ENCODE results near the gene TCF4.

The TCF4 gene

DNA sequence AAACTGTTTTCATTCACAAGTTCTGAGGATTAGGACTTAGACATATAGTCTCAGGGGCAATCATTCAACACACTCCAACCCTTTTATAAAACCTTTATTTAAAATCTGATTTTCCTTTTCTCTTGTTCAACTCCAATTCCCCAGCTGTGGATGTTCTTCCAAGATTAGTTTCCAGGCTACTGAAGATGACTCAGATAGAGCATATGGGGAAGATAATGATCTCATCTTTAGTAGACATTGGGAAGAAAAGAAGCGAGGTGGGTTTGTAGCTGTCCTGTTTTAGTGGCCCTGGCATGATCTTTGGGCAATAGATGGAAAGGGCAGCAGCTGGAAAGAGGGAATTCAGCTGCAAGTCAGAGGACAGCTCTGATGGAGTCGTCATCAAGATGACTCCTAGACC is 381.1 kb downstream of the TCF4 start:
- no peak overlapping the region for H3K27ac ChIP-seq
- H3K9me3 ChIP-seq (ENCODE audit: low read depth, low read length): no peaks in the 10 kb centered on the region
- no peaks in the 10 kb centered on the region for H3K36me3 ChIP-seq (ENCODE audit: insufficient read depth, low read length)
- TF ChIP-seq EZH2 (IDR thresholded peaks at IDR 0.05): no peak
- TF ChIP-seq FOXP2 (optimal IDR thresholded peaks at IDR 0.05; ENCODE audit: control extremely low read depth, extremely low read length, insufficient read depth): no peak
- no peak for TF ChIP-seq POLR2AphosphoS5 (IDR thresholded peaks at IDR 0.05; ENCODE audit: borderline replicate concordance, low read depth, low read length)
- no peak for DNase-seq (ENCODE audit: low read depth, low spot score)
- H3K4me3 ChIP-seq: no peak overlapping the region
- no peak overlapping the region for H3K9ac ChIP-seq (ENCODE audit: insufficient read length)

DNA sequence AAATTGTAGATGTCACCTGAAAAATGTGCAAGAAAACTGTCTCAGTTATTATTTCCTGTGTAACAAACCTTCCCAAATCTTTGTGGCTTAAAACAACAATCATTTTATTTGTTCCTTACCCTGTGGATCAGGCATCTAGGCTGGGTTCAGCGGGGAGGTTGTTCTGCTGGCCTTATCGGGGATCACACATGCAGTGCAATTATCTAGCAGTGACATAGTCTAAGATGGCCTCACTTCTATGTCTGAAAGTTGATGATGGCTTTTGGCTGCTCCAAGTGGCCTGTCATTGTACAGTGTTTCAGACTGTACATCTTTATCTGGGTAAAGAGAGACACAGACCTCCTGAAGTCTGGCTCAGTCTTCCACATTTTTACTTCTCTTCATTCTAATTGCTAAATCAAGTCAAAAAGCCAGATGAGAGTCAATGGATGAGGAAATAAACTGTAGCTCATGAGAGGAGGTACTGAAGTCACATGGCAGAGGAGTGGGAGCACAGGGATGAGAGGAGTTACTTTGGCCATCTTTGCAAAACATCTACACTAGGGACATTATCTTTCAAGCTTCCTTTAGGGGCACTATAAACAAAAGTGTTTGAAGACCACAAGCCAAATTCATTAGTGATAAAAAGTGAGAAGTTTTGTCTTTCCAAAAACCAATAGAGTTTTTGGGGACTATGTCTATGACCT is 385.6 kb downstream of the TCF4 start:
- DNase-seq (ENCODE audit: low read depth, low spot score): no peak
- TF ChIP-seq FOXP2 (optimal IDR thresholded peaks at IDR 0.05; ENCODE audit: control extremely low read depth, extremely low read length, insufficient read depth): no peak
- TF ChIP-seq EZH2 (IDR thresholded peaks at IDR 0.05): no peak
- no peak for TF ChIP-seq POLR2AphosphoS5 (IDR thresholded peaks at IDR 0.05; ENCODE audit: borderline replicate concordance, low read depth, low read length)
- no peaks in the 10 kb centered on the region for H3K9me3 ChIP-seq (ENCODE audit: low read depth, low read length)
- no peak overlapping the region for H3K9ac ChIP-seq (ENCODE audit: insufficient read length)
- no peak overlapping the region for H3K4me3 ChIP-seq
- no peak overlapping the region for H3K27ac ChIP-seq
- no peaks in the 10 kb centered on the region for H3K36me3 ChIP-seq (ENCODE audit: insufficient read depth, low read length)

DNA sequence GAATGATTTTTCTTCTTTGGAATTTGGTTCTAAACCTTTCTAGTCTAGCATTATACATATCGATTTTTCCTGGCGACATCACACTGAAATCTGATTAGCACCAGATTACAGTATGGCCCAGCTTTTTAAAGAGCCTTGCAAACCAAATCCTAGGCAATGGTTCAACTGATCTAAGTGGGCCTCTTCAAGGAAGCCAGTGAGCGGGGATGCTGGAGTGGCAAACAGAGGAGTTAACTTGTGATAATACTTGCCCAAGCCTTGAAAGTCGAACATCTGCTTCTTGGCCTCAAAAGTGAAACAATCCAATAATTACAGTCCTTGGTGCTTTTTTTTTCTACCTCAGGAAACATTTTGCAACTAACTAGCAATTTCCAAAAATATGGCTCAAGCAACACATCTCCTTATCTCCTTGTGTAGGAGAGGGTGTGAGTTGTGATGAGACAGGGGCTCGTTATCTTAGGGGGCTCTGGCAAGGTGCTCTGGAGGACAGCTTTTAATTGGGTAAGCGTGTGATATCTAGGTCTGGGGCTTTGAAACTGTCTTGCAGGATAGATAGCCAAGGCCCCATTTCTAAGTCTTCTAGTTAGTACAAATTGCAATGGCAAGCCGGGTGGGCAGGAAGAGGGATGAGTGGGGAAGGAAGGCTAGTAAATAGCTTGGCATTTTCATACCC is 388.6 kb downstream of the TCF4 start:
- TF ChIP-seq FOXP2 (optimal IDR thresholded peaks at IDR 0.05; ENCODE audit: control extremely low read depth, extremely low read length, insufficient read depth) (no peak), POLR2AphosphoS5 (IDR thresholded peaks at IDR 0.05; ENCODE audit: borderline replicate concordance, low read depth, low read length) (no peak), EZH2 (IDR thresholded peaks at IDR 0.05) (no peak)
- no peak for DNase-seq (ENCODE audit: low read depth, low spot score)
- Histone ChIP-seq H3K4me3 (no peak overlapping the region), H3K27ac (no peak overlapping the region), H3K9ac (ENCODE audit: insufficient read length) (no peak overlapping the region), H3K36me3 (ENCODE audit: insufficient read depth, low read length) (no peaks in the 10 kb centered on the region), H3K9me3 (ENCODE audit: low read depth, low read length) (no peaks in the 10 kb centered on the region)

DNA sequence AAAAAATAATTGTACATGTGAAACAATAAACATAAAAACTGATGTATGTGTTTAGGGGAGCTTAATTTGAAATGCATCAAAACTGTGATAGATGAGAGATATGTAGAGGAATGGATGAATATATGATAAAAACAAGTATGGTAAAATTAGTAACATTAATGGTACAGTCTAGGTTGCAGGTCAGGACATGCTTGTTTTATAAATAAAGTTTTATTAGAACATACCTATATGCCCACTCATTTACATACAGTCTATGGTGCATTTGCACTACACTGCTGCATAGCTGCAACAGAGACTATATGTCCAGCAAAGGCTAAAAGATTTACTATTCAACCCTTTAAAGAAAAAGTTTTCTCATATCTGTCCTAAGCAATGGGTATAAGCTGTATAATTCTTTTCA is 392.1 kb downstream of the TCF4 start:
- DNase-seq (ENCODE audit: low read depth, low spot score): no peak
- TF ChIP-seq FOXP2 (optimal IDR thresholded peaks at IDR 0.05; ENCODE audit: control extremely low read depth, extremely low read length, insufficient read depth) (no peak), EZH2 (IDR thresholded peaks at IDR 0.05) (no peak), POLR2AphosphoS5 (IDR thresholded peaks at IDR 0.05; ENCODE audit: borderline replicate concordance, low read depth, low read length) (no peak)
- Histone ChIP-seq H3K4me3 (no peak overlapping the region), H3K36me3 (ENCODE audit: insufficient read depth, low read length) (no peaks in the 10 kb centered on the region), H3K9ac (ENCODE audit: insufficient read length) (no peak overlapping the region), H3K9me3 (ENCODE audit: low read depth, low read length) (no peaks in the 10 kb centered on the region), H3K27ac (no peak overlapping the region)

DNA sequence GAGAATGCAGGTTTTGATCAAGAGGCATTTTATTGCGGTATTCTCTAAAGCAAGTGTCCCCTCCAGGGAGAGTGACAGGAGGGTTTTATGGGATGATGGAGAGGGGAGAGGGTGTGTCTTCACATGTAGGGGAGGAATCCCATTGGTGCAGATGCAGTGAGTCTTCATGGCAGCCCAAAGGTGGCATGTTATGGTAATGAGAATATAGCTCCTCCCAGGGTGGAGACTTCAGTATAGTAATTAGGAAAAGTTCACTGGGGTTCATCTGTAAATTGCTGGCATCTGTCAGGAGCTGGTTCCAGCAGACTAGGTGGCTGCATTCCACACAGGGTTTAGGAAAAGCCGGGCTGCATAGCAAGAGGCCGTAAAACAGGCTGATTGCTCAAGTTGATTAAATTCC is 398.0 kb downstream of the TCF4 start:
- H3K9me3 ChIP-seq (ENCODE audit: low read depth, low read length): no peaks in the 10 kb centered on the region
- no peak for DNase-seq (ENCODE audit: low read depth, low spot score)
- no peaks in the 10 kb centered on the region for H3K36me3 ChIP-seq (ENCODE audit: insufficient read depth, low read length)
- no peak overlapping the region for H3K4me3 ChIP-seq
- no peak overlapping the region for H3K9ac ChIP-seq (ENCODE audit: insufficient read length)
- no peak overlapping the region for H3K27ac ChIP-seq
- no peak for TF ChIP-seq POLR2AphosphoS5 (IDR thresholded peaks at IDR 0.05; ENCODE audit: borderline replicate concordance, low read depth, low read length)

DNA sequence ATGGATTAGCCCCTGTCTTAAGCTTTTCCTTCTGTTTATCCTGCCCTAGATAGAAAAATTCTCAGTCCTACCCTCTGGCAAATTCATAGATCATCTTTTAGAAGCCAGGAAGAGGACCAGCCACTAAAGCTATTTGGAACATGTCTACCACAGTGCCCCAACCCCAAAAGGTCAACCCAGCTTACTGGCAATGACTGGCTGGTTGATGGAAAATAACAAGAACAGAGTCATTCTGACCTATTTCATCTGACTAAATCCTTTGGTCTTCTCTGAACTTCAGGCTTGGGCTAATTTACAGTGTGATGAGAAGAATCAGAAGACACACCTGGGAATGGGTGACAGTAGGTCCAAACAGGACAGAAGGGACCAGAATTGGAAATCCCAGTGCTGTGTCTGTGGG is 401.4 kb downstream of the TCF4 start:
- DNase-seq (ENCODE audit: low read depth, low spot score): no peak
- Histone ChIP-seq H3K36me3 (ENCODE audit: insufficient read depth, low read length) (no peaks in the 10 kb centered on the region), H3K4me3 (no peak overlapping the region), H3K9me3 (ENCODE audit: low read depth, low read length) (no peaks in the 10 kb centered on the region), H3K9ac (ENCODE audit: insufficient read length) (no peak overlapping the region), H3K27ac (no peak overlapping the region)
- TF ChIP-seq FOXP2 (optimal IDR thresholded peaks at IDR 0.05; ENCODE audit: control extremely low read depth, extremely low read length, insufficient read depth): no peak
- no peak for TF ChIP-seq EZH2 (IDR thresholded peaks at IDR 0.05)
- TF ChIP-seq POLR2AphosphoS5 (IDR thresholded peaks at IDR 0.05; ENCODE audit: borderline replicate concordance, low read depth, low read length): no peak

DNA sequence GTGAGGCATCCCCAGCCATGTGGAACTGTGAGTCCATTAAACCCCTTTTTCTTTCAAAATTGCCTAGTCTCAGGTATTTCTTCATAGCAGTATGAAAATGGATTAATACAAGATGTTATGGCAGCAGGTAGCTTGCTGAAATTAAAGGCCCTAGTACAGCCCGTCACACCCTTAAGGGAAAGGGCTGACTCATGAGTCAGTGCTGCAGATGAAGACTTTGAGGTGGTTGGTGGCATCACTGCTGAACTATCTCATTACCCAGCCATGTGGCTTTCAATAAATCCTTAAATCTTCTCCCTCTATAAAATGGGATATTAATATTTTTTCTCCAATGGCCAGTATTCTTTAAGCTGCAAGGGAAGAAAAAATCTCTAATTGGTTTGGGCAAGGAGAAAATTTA is 402.6 kb downstream of the TCF4 start:
- DNase-seq (ENCODE audit: low read depth, low spot score): no peak
- Histone ChIP-seq H3K27ac (no peak overlapping the region), H3K9me3 (ENCODE audit: low read depth, low read length) (no peaks in the 10 kb centered on the region), H3K9ac (ENCODE audit: insufficient read length) (no peak overlapping the region), H3K4me3 (no peak overlapping the region), H3K36me3 (ENCODE audit: insufficient read depth, low read length) (no peaks in the 10 kb centered on the region)
- TF ChIP-seq POLR2AphosphoS5 (IDR thresholded peaks at IDR 0.05; ENCODE audit: borderline replicate concordance, low read depth, low read length): no peak
- TF ChIP-seq FOXP2 (optimal IDR thresholded peaks at IDR 0.05; ENCODE audit: control extremely low read depth, extremely low read length, insufficient read depth): no peak
- no peak for TF ChIP-seq EZH2 (IDR thresholded peaks at IDR 0.05)

DNA sequence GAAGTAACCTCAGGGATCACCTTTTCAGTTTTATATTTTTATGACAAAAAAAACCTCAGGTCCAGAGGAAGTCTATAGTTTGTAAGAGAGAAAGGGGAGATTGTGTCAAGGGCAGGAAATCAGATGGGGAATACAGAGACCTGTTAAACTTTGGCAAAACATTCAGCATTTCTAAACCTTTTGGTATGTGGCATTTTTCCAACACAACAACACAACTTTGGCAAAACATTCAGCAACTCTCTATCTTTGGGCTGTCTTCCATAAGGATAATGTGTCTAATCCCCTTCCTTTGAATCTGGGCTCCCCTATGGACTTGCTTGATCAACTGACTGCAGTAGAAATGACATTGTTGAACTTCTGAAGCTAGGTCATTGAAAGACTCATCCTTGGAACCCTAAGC is 408.2 kb downstream of the TCF4 start:
- DNase-seq (ENCODE audit: low read depth, low spot score): no peak
- H3K4me3 ChIP-seq: no peak overlapping the region
- no peak overlapping the region for H3K27ac ChIP-seq
- H3K9ac ChIP-seq (ENCODE audit: insufficient read length): no peak overlapping the region
- TF ChIP-seq POLR2AphosphoS5 (IDR thresholded peaks at IDR 0.05; ENCODE audit: borderline replicate concordance, low read depth, low read length) (no peak), EZH2 (IDR thresholded peaks at IDR 0.05) (no peak), FOXP2 (optimal IDR thresholded peaks at IDR 0.05; ENCODE audit: control extremely low read depth, extremely low read length, insufficient read depth) (no peak)
- no peaks in the 10 kb centered on the region for H3K9me3 ChIP-seq (ENCODE audit: low read depth, low read length)
- no peaks in the 10 kb centered on the region for H3K36me3 ChIP-seq (ENCODE audit: insufficient read depth, low read length)

DNA sequence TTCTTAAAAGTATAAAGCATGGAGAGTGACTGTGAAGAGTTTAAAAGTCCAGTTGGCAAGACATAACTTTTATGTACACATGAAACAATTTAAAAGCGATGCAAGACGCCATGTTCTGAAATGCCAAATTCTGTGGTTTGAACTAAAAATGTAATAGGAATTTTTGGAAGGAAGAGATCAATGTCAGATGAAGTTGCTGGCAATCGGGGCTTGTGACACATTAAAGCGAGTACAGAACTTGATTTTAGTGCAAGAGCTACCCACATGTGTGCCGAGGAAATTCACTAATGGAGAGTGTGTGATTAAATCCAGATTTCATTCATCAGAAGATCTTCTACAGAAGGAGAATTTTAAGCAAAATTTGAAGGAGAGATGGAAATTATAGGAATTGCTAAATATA is 408.6 kb downstream of the TCF4 start:
- TF ChIP-seq EZH2 (IDR thresholded peaks at IDR 0.05): no peak
- no peak for TF ChIP-seq POLR2AphosphoS5 (IDR thresholded peaks at IDR 0.05; ENCODE audit: borderline replicate concordance, low read depth, low read length)
- no peak for TF ChIP-seq FOXP2 (optimal IDR thresholded peaks at IDR 0.05; ENCODE audit: control extremely low read depth, extremely low read length, insufficient read depth)
- no peaks in the 10 kb centered on the region for H3K9me3 ChIP-seq (ENCODE audit: low read depth, low read length)
- no peak for DNase-seq (ENCODE audit: low read depth, low spot score)
- H3K36me3 ChIP-seq (ENCODE audit: insufficient read depth, low read length): no peaks in the 10 kb centered on the region
- H3K4me3 ChIP-seq: no peak overlapping the region
- no peak overlapping the region for H3K9ac ChIP-seq (ENCODE audit: insufficient read length)
- no peak overlapping the region for H3K27ac ChIP-seq
